HepG2 (cell line): ENCODE results near the gene QSOX1. TPM values are rescaled to one million over a fixed set of nuclear protein-coding genes. Genes with fewer than 3 reads are reported as not detected.

Experiments used
- ARNT ChIP-seq: fragments of 450-650 bp; IDR thresholded peaks from 2 replicates; pipeline ENCODE4 v1.6.1; 2017
- ATF5 ChIP-seq: sonication (generic); formaldehyde crosslinking; IDR thresholded peaks from 2 replicates; pipeline ENCODE4 v1.4.0; 2020; ENCODE audit warnings: mild to moderate bottlenecking, low read depth, missing genetic modification reagents
- CC2D1A ChIP-seq: sonication (generic); formaldehyde crosslinking; IDR thresholded peaks from 2 replicates; pipeline ENCODE4 v1.8.1; 2023; ENCODE audit warnings: mild to moderate bottlenecking, missing genetic modification reagents
- CREBL2 ChIP-seq: sonication (generic); formaldehyde crosslinking; IDR thresholded peaks from 2 replicates; pipeline ENCODE4 v1.8.1; 2023; ENCODE audit warnings: missing genetic modification reagents, mild to moderate bottlenecking, borderline replicate concordance
- DRAP1 ChIP-seq: IDR thresholded peaks from 2 replicates; pipeline ENCODE4 v1.6.1; 2016; ENCODE audit warnings: missing genetic modification reagents, missing compliant biosample characterization
- EZH2 ChIP-seq: conservative IDR thresholded peaks from 2 replicates; pipeline ENCODE4 v1.6.1; 2012; ENCODE audit warnings: mild to moderate bottlenecking, low read depth, low read length, moderate library complexity
- FOXO4 ChIP-seq: sonication (generic); formaldehyde crosslinking; conservative IDR thresholded peaks from 2 replicates; pipeline ENCODE4 v1.8.1; 2023; ENCODE audit warnings: missing genetic modification reagents
- IKZF1 ChIP-seq: fragments of 450-650 bp; IDR thresholded peaks from 2 replicates; pipeline ENCODE4 v1.7.1; 2016
- ISL2 ChIP-seq: sonication (generic); formaldehyde crosslinking; IDR thresholded peaks from 2 replicates; pipeline ENCODE4 v1.5.0; 2020; ENCODE audit warnings: missing genetic modification reagents
- KDM2A ChIP-seq: sonication (generic); formaldehyde crosslinking; IDR thresholded peaks from 2 replicates; pipeline ENCODE4 v1.4.0; 2020; ENCODE audit warnings: low read depth, missing genetic modification reagents, borderline replicate concordance
- KLF16 ChIP-seq, 2 experiments: sonication (generic) in 1 of 2; formaldehyde crosslinking in 1 of 2; IDR thresholded peaks; 2 replicates each; pipeline versions ENCODE4 v1.6.1 to v1.8.0; 2016 to 2023; ENCODE audit warnings: missing genetic modification reagents in 2 of 2, missing compliant biosample characterization in 1 of 2
- MBNL3 ChIP-seq: fragments of 250-450 bp; sonication (Bioruptor Pico); conservative IDR thresholded peaks from 2 replicates; pipeline ENCODE4 v1.8.0; 2022; ENCODE audit warnings: mild to moderate bottlenecking, inconsistent platforms
- NFYC ChIP-seq: IDR thresholded peaks from 2 replicates; pipeline ENCODE4 v1.6.1; 2016; ENCODE audit warnings: missing genetic modification reagents, missing compliant biosample characterization
- RELA ChIP-seq: sonication (generic); formaldehyde crosslinking; IDR thresholded peaks from 2 replicates; pipeline ENCODE4 v1.4.0; 2020; ENCODE audit warnings: missing genetic modification reagents
- SP4 ChIP-seq: sonication (generic); formaldehyde crosslinking; IDR thresholded peaks from 2 replicates; pipeline ENCODE4 v1.8.1; 2023; ENCODE audit warnings: mild to moderate bottlenecking, missing genetic modification reagents
- TCF12 ChIP-seq, 2 experiments: fragments of 450-650 bp in 1 of 2; sonication (generic) in 1 of 2; formaldehyde crosslinking in 1 of 2; IDR thresholded peaks; 2 replicates each; pipeline versions ENCODE4 v1.6.1 to v1.8.0; 2017 to 2022; ENCODE audit warnings: antibody characterized with exemption in 1 of 2, mild to moderate bottlenecking in 1 of 2, missing genetic modification reagents in 1 of 2, moderate library complexity in 1 of 2
- ZBTB42 ChIP-seq: sonication (generic); formaldehyde crosslinking; IDR thresholded peaks from 2 replicates; pipeline ENCODE4 v1.5.0; 2020; ENCODE audit warnings: mild to moderate bottlenecking, missing genetic modification reagents
- ZNF136 ChIP-seq: sonication (generic); formaldehyde crosslinking; IDR thresholded peaks from 2 replicates; pipeline ENCODE4 v1.8.1; 2022; ENCODE audit warnings: low read depth, mild to moderate bottlenecking, moderate library complexity, missing genetic modification reagents
- ZNF225 ChIP-seq: sonication (generic); formaldehyde crosslinking; IDR thresholded peaks from 2 replicates; pipeline ENCODE4 v1.4.0; 2020; ENCODE audit warnings: mild to moderate bottlenecking, missing genetic modification reagents
- ZNF431 ChIP-seq: sonication (generic); formaldehyde crosslinking; IDR thresholded peaks from 2 replicates; pipeline ENCODE4 v1.9.0; 2022; ENCODE audit warnings: missing genetic modification reagents, low read depth, mild to moderate bottlenecking, borderline replicate concordance
- ZNF530 ChIP-seq: sonication (generic); formaldehyde crosslinking; IDR thresholded peaks from 2 replicates; pipeline ENCODE4 v1.5.0; 2020; ENCODE audit warnings: low read depth, mild to moderate bottlenecking, missing genetic modification reagents
- ZNF709 ChIP-seq: sonication (generic); formaldehyde crosslinking; IDR thresholded peaks from 2 replicates; pipeline ENCODE4 v1.5.0; 2020; ENCODE audit warnings: mild to moderate bottlenecking, missing genetic modification reagents
- ZNF737 ChIP-seq: sonication (generic); formaldehyde crosslinking; IDR thresholded peaks from 2 replicates; pipeline ENCODE4 v1.5.0; 2020; ENCODE audit warnings: missing genetic modification reagents, mild to moderate bottlenecking, borderline replicate concordance
- ZNF770 ChIP-seq: sonication (generic); formaldehyde crosslinking; IDR thresholded peaks from 2 replicates; pipeline ENCODE4 v1.5.0; 2020; ENCODE audit warnings: mild to moderate bottlenecking, missing genetic modification reagents
- ZSCAN31 ChIP-seq: sonication (generic); formaldehyde crosslinking; IDR thresholded peaks from 2 replicates; pipeline ENCODE4 v1.5.0; 2020; ENCODE audit warnings: low read depth, mild to moderate bottlenecking, missing genetic modification reagents
- polyA plus RNA-seq, 8 experiments: library from polyadenylated mRNA; depleted of rRNA in 3 of 8; stranded (reverse) in 7 of 8; unstranded in 1 of 8; fragments of >200 nt; fragmentation: Illumina TruSeq in 4 of 8; extraction: Trizol in 4 of 8; gene quantifications; 2 replicates each; pipeline versions ENCODE4 v1.2.1 to v1.2.3, GENCODE V29; 2011 to 2016; ENCODE audit warnings: low read depth in 4 of 8, missing spikeins in 1 of 8, mixed read lengths in 1 of 8; ENCODE audit not compliant: insufficient read depth in 1 of 8
- total RNA-seq, 5 experiments: library from RNA; depleted of rRNA; stranded (reverse); fragments of >200 nt; fragmentation: Illumina TruSeq; extraction: Trizol; gene quantifications; 2 replicates each; pipeline ENCODE4 v1.2.3, GENCODE V29; 2016; ENCODE audit warnings: low read depth in 1 of 5

The QSOX1 gene
- total and polyA plus RNA-seq, 2 of the 13 experiments (the other 11 are each of a cell fraction or from before 2014, with no cell fraction given) = 6.8 to 40.2 TPM

- TF ChIP-seq FOXO4 (CRISPR knock-in tag) (no peak), MBNL3 (CRISPR knock-in tag) (no peak), ZNF530 (CRISPR knock-in tag) (no peak), KLF16 (CRISPR knock-in tag; IDR thresholded peaks at IDR 0.05) (no peak), IKZF1 (no peak), ISL2 (no peak), ZNF431 (CRISPR knock-in tag) (no peak), ZNF225 (CRISPR knock-in tag) (no peak), RELA (CRISPR knock-in tag) (no peak), DRAP1 (no peak), ATF5 (no peak), KDM2A (CRISPR knock-in tag) (no peak), TCF12 (IDR thresholded peaks at IDR 0.05) (no peak), TCF12 (CRISPR knock-in tag; IDR thresholded peaks at IDR 0.05) (no peak), ZNF709 (0 out of 2 replicates have a peak, but pooled peaks have one; percentile 57), ARNT (no peak), ZBTB42 (CRISPR knock-in tag) (no peak), CC2D1A (no peak), ZSCAN31 (CRISPR knock-in tag) (0 out of 2 replicates have a peak, but pooled peaks have one; percentile 21), ZNF136 (no peak), SP4 (CRISPR knock-in tag) (no peak), CREBL2 (CRISPR knock-in tag) (no peak), ZNF770 (CRISPR knock-in tag) (no peak), NFYC (CRISPR knock-in tag) (no peak), ZNF737 (CRISPR knock-in tag) (no peak), EZH2 (peak; percentile 52; the same call in 1 of the 2 replicates)
These were observed 75.1 kb downstream of the QSOX1 start, which contains the start of gene LHX4 (continued) for GRCh38 chr1:180229483-180230415.
